Neural cell (in vitro differentiated cells): ENCODE results near the gene GPR25. TPM values are rescaled to one million over a fixed set of nuclear protein-coding genes. Genes with fewer than 3 reads are reported as not detected.

Experiments
- H2AFZ ChIP-seq: fragments of 200-600, 300-800 bp; sonication (generic), shearing (Covaris generic); 2 replicates; pipeline ENCODE4 v1.6.0; 2014; ENCODE audit warnings: low read depth, mild to moderate bottlenecking, antibody characterized with exemption, low read length, moderate library complexity
- H3F3A ChIP-seq: fragments of 200-600 bp; shearing (Covaris generic); 2 replicates; pipeline ENCODE4 v1.6.1; 2016; ENCODE audit warnings: mild to moderate bottlenecking, moderate library complexity, mixed read lengths, antibody characterized with exemption, low read length; ENCODE audit not compliant: insufficient read depth, poor library complexity, severe bottlenecking
- H3K27ac ChIP-seq: fragments of 200-600, 300-800 bp; sonication (generic), shearing (Covaris generic); 2 replicates; pipeline ENCODE4 v1.5.1; 2014; ENCODE audit warnings: mild to moderate bottlenecking, low read length, moderate library complexity
- H3K27me3 ChIP-seq: fragments of 300-800, 200-600 bp; sonication (generic), shearing (Covaris generic); 2 replicates; pipeline ENCODE4 v1.6.0; 2014; ENCODE audit warnings: mild to moderate bottlenecking, low read depth, low read length, moderate library complexity; ENCODE audit not compliant: insufficient read depth
- H3K36me3 ChIP-seq: fragments of 300-800, 200-600 bp; sonication (generic), shearing (Covaris generic); 2 replicates; pipeline ENCODE4 v1.5.1; 2014; ENCODE audit warnings: mild to moderate bottlenecking, antibody characterized with exemption, low read length, moderate library complexity; ENCODE audit not compliant: insufficient read depth
- H3K4me2 ChIP-seq: fragments of 300-800, 200-600 bp; sonication (generic), shearing (Covaris generic); 2 replicates; pipeline ENCODE4 v1.6.0; 2014; ENCODE audit warnings: mild to moderate bottlenecking, low read length
- H3K4me3 ChIP-seq: fragments of 300-800, 200-600 bp; sonication (generic), shearing (Covaris generic); 2 replicates; pipeline ENCODE4 v1.5.1; 2014; ENCODE audit warnings: mild to moderate bottlenecking, low read length, moderate library complexity
- H3K79me2 ChIP-seq: fragments of 200-600 bp; shearing (Covaris generic); replicated peaks from 2 replicates; pipeline ENCODE4 v1.6.0; 2014; ENCODE audit warnings: mild to moderate bottlenecking, low read length, moderate library complexity; ENCODE audit not compliant: insufficient read depth
- H3K9ac ChIP-seq: fragments of 300-800, 200-600 bp; sonication (generic), shearing (Covaris generic); 2 replicates; pipeline ENCODE4 v1.6.1; 2016; ENCODE audit warnings: mild to moderate bottlenecking, low read length, mixed read lengths
- H3K9me2 ChIP-seq: fragments of 200-600 bp; shearing (Covaris generic); 2 replicates; pipeline ENCODE4 v1.6.1; 2016; ENCODE audit warnings: mild to moderate bottlenecking, low read length, mixed read lengths; ENCODE audit not compliant: insufficient read depth
- H3K9me3 ChIP-seq: fragments of 200-600, 300-800 bp; sonication (generic), shearing (Covaris generic); 2 replicates; pipeline ENCODE4 v1.6.1; 2016; ENCODE audit warnings: mild to moderate bottlenecking, mixed run types, low read length, moderate library complexity, mixed read lengths
- H4K20me1 ChIP-seq: fragments of 200-600 bp; shearing (Covaris generic); 2 replicates; pipeline ENCODE4 v1.6.1; 2016; ENCODE audit warnings: mild to moderate bottlenecking, mixed run types; ENCODE audit not compliant: insufficient read depth
- CTCF ChIP-seq: fragments of 450-650 bp; IDR thresholded peaks from 2 replicates; pipeline ENCODE4 v1.5.1; 2014; ENCODE audit warnings: antibody characterized with exemption, mild to moderate bottlenecking, moderate library complexity; ENCODE audit not compliant: poor library complexity, severe bottlenecking
- EP300 ChIP-seq: fragments of 450-650 bp; conservative IDR thresholded peaks from 2 replicates; pipeline ENCODE4 v1.6.1; 2014; ENCODE audit warnings: antibody characterized with exemption, mild to moderate bottlenecking, moderate library complexity; ENCODE audit not compliant: poor library complexity, severe bottlenecking
- EZH2 ChIP-seq: fragments of 200-600, 300-800 bp; shearing (Covaris generic), sonication (generic); IDR thresholded peaks from 2 replicates; pipeline ENCODE4 v1.6.1; 2014; ENCODE audit warnings: antibody characterized with exemption, low read length, borderline replicate concordance, mild to moderate bottlenecking; ENCODE audit not compliant: insufficient read depth, poor library complexity, severe bottlenecking
- MXI1 ChIP-seq: fragments of 450-650 bp; conservative IDR thresholded peaks from 2 replicates; pipeline ENCODE4 v1.6.1; 2014; ENCODE audit warnings: antibody characterized with exemption, mild to moderate bottlenecking; ENCODE audit not compliant: poor library complexity, severe bottlenecking
- POLR2AphosphoS5 ChIP-seq: IDR thresholded peaks from 2 replicates; pipeline ENCODE4 v1.6.1; 2012
- RAD21 ChIP-seq: fragments of 450-650 bp; conservative IDR thresholded peaks from 2 replicates; pipeline ENCODE4 v1.6.1; 2014; ENCODE audit warnings: antibody characterized with exemption, mild to moderate bottlenecking, moderate library complexity
- REST ChIP-seq: IDR thresholded peaks from 2 replicates; pipeline ENCODE4 v1.6.1; 2012; ENCODE audit warnings: borderline replicate concordance
- SMC3 ChIP-seq: fragments of 450-650 bp; conservative IDR thresholded peaks from 2 replicates; pipeline ENCODE4 v1.6.1; 2014; ENCODE audit warnings: antibody characterized with exemption, mild to moderate bottlenecking, moderate library complexity; ENCODE audit not compliant: poor library complexity
- TAF1 ChIP-seq: IDR thresholded peaks from 2 replicates; pipeline ENCODE4 v1.6.1; 2012; ENCODE audit warnings: low read depth
- polyA plus RNA-seq: library from polyadenylated mRNA; depleted of rRNA; stranded (reverse); fragments of >200 nt; gene quantifications from 2 replicates; pipeline ENCODE4 v1.2.3, GENCODE V29; 2014

GPR25 gene
- polyA plus RNA-seq, 1 donor from 2014 or later: not detected

GRCh38 chr1:200846398-200846797 is 26.4 kb upstream of the GPR25 start:
- peaks cover 9% of the 10 kb centered on the region for H3K36me3 ChIP-seq
- TF ChIP-seq TAF1: no peak
- no peak for TF ChIP-seq RAD21
- TF ChIP-seq SMC3: no peak
- no peak for TF ChIP-seq EZH2
- TF ChIP-seq REST: no peak
- TF ChIP-seq MXI1: no peak
- TF ChIP-seq POLR2AphosphoS5: no peak
- no peak for TF ChIP-seq EP300
- TF ChIP-seq CTCF: no peak

DNA sequence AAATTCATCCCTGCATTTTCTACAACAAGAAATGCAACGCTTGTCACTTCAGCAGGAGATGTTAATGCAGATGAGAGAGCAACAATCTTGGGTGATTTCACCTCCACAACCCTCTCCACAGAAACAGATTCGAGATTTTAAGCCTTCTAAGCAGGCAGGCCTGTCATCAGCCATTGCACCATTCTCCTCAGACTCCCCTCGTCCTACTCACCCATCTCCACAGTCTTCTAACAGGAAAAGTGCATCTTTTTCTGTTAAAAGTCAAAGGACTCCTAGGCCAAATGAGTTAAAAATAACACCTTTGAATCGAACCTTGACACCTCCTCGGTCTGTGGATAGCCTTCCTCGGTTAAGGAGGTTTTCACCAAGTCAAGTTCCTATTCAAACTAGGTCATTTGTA is 23.4 kb upstream of the GPR25 start:
- Histone ChIP-seq H3K27me3 (no peaks in the 10 kb centered on the region), H3K9me3 (no peaks in the 10 kb centered on the region), H3K4me3 (no peak overlapping the region), H3K4me2 (no peak overlapping the region), H3K79me2 (no peaks in the 10 kb centered on the region), H3F3A (no peaks in the 10 kb centered on the region), H2AFZ (no peak overlapping the region), H3K9ac (no peak overlapping the region), H3K27ac (no peak overlapping the region), H3K36me3 (peaks cover 13% of the 10 kb centered on the region), H4K20me1 (no peaks in the 10 kb centered on the region), H3K9me2 (no peaks in the 10 kb centered on the region)
- TF ChIP-seq REST: no peak
- TF ChIP-seq MXI1: no peak
- no peak for TF ChIP-seq POLR2AphosphoS5
- no peak for TF ChIP-seq RAD21
- no peak for TF ChIP-seq SMC3

More at GRCh38 chr1:200846398-200846797, 26.4 kb upstream of the GPR25 start:
- H3F3A ChIP-seq: no peaks in the 10 kb centered on the region
- H3K4me3 ChIP-seq: no peak overlapping the region
- H3K9me2 ChIP-seq: no peaks in the 10 kb centered on the region
- no peaks in the 10 kb centered on the region for H3K27me3 ChIP-seq
- no peaks in the 10 kb centered on the region for H3K79me2 ChIP-seq
- H4K20me1 ChIP-seq: no peaks in the 10 kb centered on the region
- no peak overlapping the region for H2AFZ ChIP-seq
- H3K9ac ChIP-seq: no peak overlapping the region
- H3K27ac ChIP-seq: no peak overlapping the region
- no peak overlapping the region for H3K4me2 ChIP-seq
- no peaks in the 10 kb centered on the region for H3K9me3 ChIP-seq
